ENCODE results near the gene SMIM5. TPM values are rescaled to one million over a fixed set of nuclear protein-coding genes. Genes with fewer than 3 reads are reported as not detected.

SMIM5 gene
- polyA plus RNA-seq, 1 donor (not counting 4 experiments of a cell fraction or from before 2014, with no cell fraction given), result 0.24 TPM

GRCh38 chr17:75641343-75641742 lies 8.1 kb downstream of the SMIM5 start:
- H3K9ac ChIP-seq (ENCODE audit: control insufficient read depth, extremely low read depth, insufficient read depth, low read length), result no peak overlapping the region
- FAIRE-seq (no peak), DNase-seq (ENCODE audit: low read depth, low spot score) (no peak)
- H3K27ac ChIP-seq (ENCODE audit: control insufficient read depth, insufficient read depth, low read length), result no peak overlapping the region
- H2AFZ ChIP-seq (ENCODE audit: control insufficient read depth, low read length), result no peak overlapping the region
- no peak overlapping the region for H3K4me3 ChIP-seq (ENCODE audit: control insufficient read depth in 2 of 3, extremely low read depth in 1 of 3, insufficient read depth in 2 of 3, low read depth in 1 of 3, low read length in 3 of 3)
- no peaks in the 10 kb centered on the region for H3K27me3 ChIP-seq (ENCODE audit: control insufficient read depth, extremely low read depth, insufficient read depth, low read length)
- H3K9me1 ChIP-seq (ENCODE audit: control insufficient read depth, extremely low read depth, insufficient read depth, low read length), result peaks cover 2% of the 10 kb centered on the region
- TF ChIP-seq CTCF (optimal IDR thresholded peaks at IDR 0.05 in 1 of 3, IDR thresholded peaks at IDR 0.05 in 1 of 3, conservative IDR thresholded peaks at IDR 0.05 in 1 of 3; ENCODE audit: extremely low read depth in 1 of 3, insufficient read depth in 2 of 3, low read length in 3 of 3), result no peak
- peaks cover 0 to 17% of the 10 kb centered on the region in 2 experiments for H3K36me3 ChIP-seq (ENCODE audit: control insufficient read depth in 2 of 2, extremely low read depth in 1 of 2, insufficient read depth in 2 of 2, low read length in 2 of 2)
- no peak overlapping the region for H3K4me2 ChIP-seq (ENCODE audit: control insufficient read depth, extremely low read depth, insufficient read depth, low read depth, low read length)
- no peaks in the 10 kb centered on the region for H3K9me3 ChIP-seq (ENCODE audit: control insufficient read depth, low read depth, low read length)
- H3K4me1 ChIP-seq (ENCODE audit: control insufficient read depth, extremely low read depth, insufficient read depth, low read length), result peaks cover 46% of the 10 kb centered on the region
- no peaks in the 10 kb centered on the region for H3K79me2 ChIP-seq (ENCODE audit: control insufficient read depth, insufficient read depth, low read length)
- no peaks in the 10 kb centered on the region for H4K20me1 ChIP-seq (ENCODE audit: control insufficient read depth, extremely low read depth, insufficient read depth, low read length)
- dilution Hi-C loops (cut with MboI; ENCODE audit: extremely low pct_ligation_motif_present, low sequenced_read_pairs), result no loop called here

- no peaks in the 10 kb centered on the region for H3K9me3 ChIP-seq (ENCODE audit: control insufficient read depth, low read depth, low read length)
- peak overlapping the region; percentile 47 for H3K27ac ChIP-seq (ENCODE audit: control insufficient read depth, insufficient read depth, low read length)
- peak overlapping the region; percentile 25 for H3K4me2 ChIP-seq (ENCODE audit: control insufficient read depth, extremely low read depth, insufficient read depth, low read depth, low read length)
- H3K4me3 ChIP-seq (ENCODE audit: control insufficient read depth in 2 of 3, extremely low read depth in 1 of 3, insufficient read depth in 2 of 3, low read depth in 1 of 3, low read length in 3 of 3), result no peak overlapping the region
- no peaks in the 10 kb centered on the region for H4K20me1 ChIP-seq (ENCODE audit: control insufficient read depth, extremely low read depth, insufficient read depth, low read length)
- dilution Hi-C loops (cut with MboI; ENCODE audit: extremely low pct_ligation_motif_present, low sequenced_read_pairs), result no loop called here
- no peaks in the 10 kb centered on the region for H3K27me3 ChIP-seq (ENCODE audit: control insufficient read depth, extremely low read depth, insufficient read depth, low read length)
- H3K9me1 ChIP-seq (ENCODE audit: control insufficient read depth, extremely low read depth, insufficient read depth, low read length), result peaks cover 2% of the 10 kb centered on the region
- no peak overlapping the region for H2AFZ ChIP-seq (ENCODE audit: control insufficient read depth, low read length)
- FAIRE-seq (peak; percentile 44), DNase-seq (ENCODE audit: low read depth, low spot score) (no peak)
- peaks cover 3 to 12% of the 10 kb centered on the region in 2 experiments for H3K36me3 ChIP-seq (ENCODE audit: control insufficient read depth in 2 of 2, extremely low read depth in 1 of 2, insufficient read depth in 2 of 2, low read length in 2 of 2)
- TF ChIP-seq CTCF (optimal IDR thresholded peaks at IDR 0.05 in 1 of 3, IDR thresholded peaks at IDR 0.05 in 1 of 3, conservative IDR thresholded peaks at IDR 0.05 in 1 of 3; ENCODE audit: extremely low read depth in 1 of 3, insufficient read depth in 2 of 3, low read length in 3 of 3) (no peak), EZH2 (IDR thresholded peaks at IDR 0.05; ENCODE audit: low read length) (no peak)
- H3K79me2 ChIP-seq (ENCODE audit: control insufficient read depth, insufficient read depth, low read length), result no peaks in the 10 kb centered on the region
- no peak overlapping the region for H3K9ac ChIP-seq (ENCODE audit: control insufficient read depth, extremely low read depth, insufficient read depth, low read length)
- H3K4me1 ChIP-seq (ENCODE audit: control insufficient read depth, extremely low read depth, insufficient read depth, low read length), result peaks cover 51% of the 10 kb centered on the region
These were observed 9.0 kb downstream of the SMIM5 start for GRCh38 chr17:75642182-75642783.

Measured in keratinocyte (primary cell).